ENCODE data around the gene GSTCD.
A peak's percentile ranks its signal among the peaks of the same experiment; 100 is the strongest.

GSTCD gene

GRCh38 chr4:105875233-105875632, 166.6 kb downstream of the GSTCD start:
- H3K4me1 ChIP-seq (ENCODE audit: control insufficient read depth, insufficient read depth, low read length): no peaks in the 10 kb centered on the region
- H3K9me3 ChIP-seq (ENCODE audit: control insufficient read depth in 2 of 2, low read length in 2 of 2): no peaks in the 10 kb centered on the region
- H3K27ac ChIP-seq (ENCODE audit: low read length): no peak overlapping the region
- H3K4me3 ChIP-seq (ENCODE audit: low read length in 2 of 2): no peak overlapping the region
- no peaks in the 10 kb centered on the region for H3K27me3 ChIP-seq (ENCODE audit: control insufficient read depth in 1 of 2, insufficient read depth in 2 of 2, low read length in 2 of 2)
- no peak overlapping the region for H3K9ac ChIP-seq (ENCODE audit: low read length in 2 of 2)
- no peaks in the 10 kb centered on the region for H3K36me3 ChIP-seq (ENCODE audit: control insufficient read depth in 2 of 2, insufficient read depth in 2 of 2, low read length in 2 of 2)

DNA sequence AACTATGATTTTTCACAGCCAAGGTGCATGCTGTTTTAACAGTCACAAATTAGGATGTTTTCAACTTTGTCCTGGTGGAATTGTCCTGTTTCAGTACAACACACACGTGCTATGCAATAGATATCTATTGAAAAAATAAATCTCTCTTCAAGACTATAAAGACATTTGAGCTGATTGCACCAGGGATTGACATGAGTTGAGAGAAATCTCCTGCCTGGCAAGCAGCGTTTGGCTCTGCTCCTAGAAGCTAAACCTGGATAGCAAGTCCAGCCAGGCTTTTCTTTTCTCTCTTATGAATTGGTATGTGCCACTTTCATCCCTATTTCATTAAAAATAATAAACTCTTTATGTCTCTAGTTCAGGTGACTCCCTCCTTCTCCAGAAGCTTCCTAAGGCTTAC, 170.1 kb downstream of the GSTCD start:
- Histone ChIP-seq H3K27me3 (ENCODE audit: control insufficient read depth in 1 of 2, insufficient read depth in 2 of 2, low read length in 2 of 2) (no peaks in the 10 kb centered on the region), H3K36me3 (ENCODE audit: control insufficient read depth in 2 of 2, insufficient read depth in 2 of 2, low read length in 2 of 2) (no peaks in the 10 kb centered on the region), H3K9me3 (ENCODE audit: control insufficient read depth in 2 of 2, low read length in 2 of 2) (no peaks in the 10 kb centered on the region), H3K9ac (ENCODE audit: low read length in 2 of 2) (no peak overlapping the region), H3K27ac (ENCODE audit: low read length) (no peak overlapping the region), H3K4me3 (ENCODE audit: low read length in 2 of 2) (no peak overlapping the region), H3K4me1 (ENCODE audit: control insufficient read depth, insufficient read depth, low read length) (no peaks in the 10 kb centered on the region)

GRCh38 chr4:105887508-105887907, 178.9 kb downstream of the GSTCD start:
- peaks cover 0 to 3% of the 10 kb centered on the region in 2 donors for H3K27me3 ChIP-seq (ENCODE audit: control insufficient read depth in 1 of 2, insufficient read depth in 2 of 2, low read length in 2 of 2)
- no peaks in the 10 kb centered on the region for H3K36me3 ChIP-seq (ENCODE audit: control insufficient read depth in 2 of 2, insufficient read depth in 2 of 2, low read length in 2 of 2)
- no peak overlapping the region for H3K4me3 ChIP-seq (ENCODE audit: low read length in 2 of 2)
- no peak overlapping the region for H3K9ac ChIP-seq (ENCODE audit: low read length in 2 of 2)
- H3K27ac ChIP-seq (ENCODE audit: low read length): no peak overlapping the region
- H3K4me1 ChIP-seq (ENCODE audit: control insufficient read depth, insufficient read depth, low read length): no peaks in the 10 kb centered on the region
- no peaks in the 10 kb centered on the region for H3K9me3 ChIP-seq (ENCODE audit: control insufficient read depth in 2 of 2, low read length in 2 of 2)

DNA sequence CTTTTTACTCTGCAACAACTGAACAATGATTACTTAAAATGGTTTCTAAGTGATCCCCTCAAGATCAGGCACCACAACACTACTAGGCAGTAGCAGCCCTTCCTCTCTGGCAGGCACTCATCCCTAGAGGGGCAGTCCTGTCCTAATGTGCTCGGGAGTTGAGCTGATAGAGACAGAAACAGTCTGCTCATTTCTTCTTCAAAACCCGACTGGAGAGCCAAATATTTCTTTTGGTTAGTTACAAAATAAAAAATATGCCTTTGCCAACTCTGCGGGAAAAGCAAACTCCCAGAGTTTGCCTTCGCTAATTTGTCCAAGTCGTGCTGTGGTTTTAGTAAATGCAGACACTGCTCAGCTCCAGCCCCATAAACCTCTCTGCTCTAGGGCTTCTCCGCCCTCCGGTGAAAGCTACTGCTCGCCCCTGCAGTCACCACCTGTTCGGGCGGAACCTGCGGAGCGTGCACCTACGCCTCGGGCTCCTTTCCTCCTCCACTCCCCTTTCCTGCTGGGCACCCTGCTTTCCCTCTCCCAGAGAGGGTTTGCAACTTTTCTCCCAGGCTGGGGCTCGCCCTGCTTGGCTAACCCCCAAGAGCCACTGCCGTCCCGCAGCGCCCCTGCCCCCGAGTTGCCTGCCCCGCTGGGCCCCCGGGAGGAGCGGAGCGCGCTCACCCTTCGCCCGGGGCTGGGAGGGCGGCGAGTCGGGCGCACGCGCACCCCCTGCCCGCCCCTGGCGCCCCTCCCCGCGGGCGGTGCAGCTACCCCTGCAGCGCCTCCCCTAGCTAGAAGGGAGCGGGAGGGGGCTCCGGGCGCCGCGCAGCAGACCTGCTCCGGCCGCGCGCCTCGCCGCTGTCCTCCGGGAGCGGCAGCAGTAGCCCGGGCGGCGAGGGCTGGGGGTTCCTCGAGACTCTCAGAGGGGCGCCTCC, 186.3 kb downstream of the GSTCD start, which contains the start of gene NPNT:
NPNT (plus strand) TSS at position 812 of the 923 bp plus-strand sequence. CDS start 182 bp downstream, outside the sequence.
- no peaks in the 10 kb centered on the region for H3K36me3 ChIP-seq (ENCODE audit: control insufficient read depth in 2 of 2, insufficient read depth in 2 of 2, low read length in 2 of 2)
- peaks cover 10% of the 10 kb centered on the region for H3K4me1 ChIP-seq (ENCODE audit: control insufficient read depth, insufficient read depth, low read length)
- no peak within 1 kb of the TSS for H3K27ac ChIP-seq (ENCODE audit: low read length)
- no peaks in the 10 kb centered on the region for H3K9me3 ChIP-seq (ENCODE audit: control insufficient read depth in 2 of 2, low read length in 2 of 2)
- no peak within 1 kb of the TSS for H3K9ac ChIP-seq (ENCODE audit: low read length in 2 of 2)
- peaks cover 10 to 18% of the 10 kb centered on the region in 2 donors for H3K27me3 ChIP-seq (ENCODE audit: control insufficient read depth in 1 of 2, insufficient read depth in 2 of 2, low read length in 2 of 2)
- H3K4me3 ChIP-seq (ENCODE audit: low read length in 2 of 2): peak within 1 kb of the TSS; percentile 54 to 75

DNA sequence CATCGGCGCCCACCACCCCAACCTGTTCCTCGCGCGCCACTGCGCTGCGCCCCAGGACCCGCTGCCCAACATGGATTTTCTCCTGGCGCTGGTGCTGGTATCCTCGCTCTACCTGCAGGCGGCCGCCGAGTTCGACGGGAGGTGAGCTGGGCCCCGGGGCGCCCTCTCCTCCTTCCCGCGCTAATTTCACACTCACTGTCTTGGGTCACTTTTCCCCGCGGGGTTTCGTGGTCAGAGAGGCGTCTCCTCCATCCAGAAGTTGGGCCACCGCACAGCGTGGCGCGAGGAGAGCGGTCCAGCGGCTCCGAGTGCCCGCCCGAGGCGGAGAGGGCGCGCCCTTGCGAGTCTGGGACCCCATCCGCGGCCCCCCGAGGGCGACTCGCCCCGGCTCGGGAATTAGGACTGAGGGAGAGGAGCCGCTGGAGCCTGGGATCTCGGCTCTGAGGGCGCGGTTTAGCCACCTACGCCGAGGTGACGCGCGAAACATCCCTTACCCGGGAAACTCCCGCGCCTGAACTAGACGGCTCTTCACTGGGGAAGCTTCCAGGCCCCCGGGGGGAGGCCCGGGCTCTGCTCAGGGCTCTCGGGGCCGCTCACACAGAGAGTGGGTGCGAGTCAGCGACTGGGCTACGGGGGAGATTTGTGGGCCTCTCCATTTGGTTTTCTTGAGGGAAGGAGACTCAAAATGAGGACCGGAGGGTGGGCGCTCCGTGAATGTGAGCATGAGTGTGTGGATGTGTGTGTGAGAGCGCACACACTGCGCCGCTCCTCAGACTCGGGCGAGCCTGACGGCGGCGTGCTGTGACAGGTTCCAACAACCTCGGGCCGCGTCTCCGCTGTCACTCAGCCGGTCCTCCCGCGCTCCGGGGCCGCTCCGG, 187.2 kb downstream of the GSTCD start:
- peaks cover 10% of the 10 kb centered on the region for H3K4me1 ChIP-seq (ENCODE audit: control insufficient read depth, insufficient read depth, low read length)
- H3K4me3 ChIP-seq (ENCODE audit: low read length in 2 of 2): peak overlapping the region; percentile 54 to 75
- no peaks in the 10 kb centered on the region for H3K36me3 ChIP-seq (ENCODE audit: control insufficient read depth in 2 of 2, insufficient read depth in 2 of 2, low read length in 2 of 2)
- no peak overlapping the region for H3K9ac ChIP-seq (ENCODE audit: low read length in 2 of 2)
- H3K27ac ChIP-seq (ENCODE audit: low read length): no peak overlapping the region
- peaks cover 10 to 18% of the 10 kb centered on the region in 2 donors for H3K27me3 ChIP-seq (ENCODE audit: control insufficient read depth in 1 of 2, insufficient read depth in 2 of 2, low read length in 2 of 2)
- H3K9me3 ChIP-seq (ENCODE audit: control insufficient read depth in 2 of 2, low read length in 2 of 2): no peaks in the 10 kb centered on the region

GRCh38 chr4:105896461-105896942, 187.9 kb downstream of the GSTCD start:
- Histone ChIP-seq H3K27ac (ENCODE audit: low read length) (no peak overlapping the region), H3K4me3 (ENCODE audit: low read length in 2 of 2) (peak overlapping the region; percentile 54 to 75), H3K27me3 (ENCODE audit: control insufficient read depth in 1 of 2, insufficient read depth in 2 of 2, low read length in 2 of 2) (peaks cover 10 to 18% of the 10 kb centered on the region in 2 donors), H3K9ac (ENCODE audit: low read length in 2 of 2) (no peak overlapping the region), H3K36me3 (ENCODE audit: control insufficient read depth in 2 of 2, insufficient read depth in 2 of 2, low read length in 2 of 2) (no peaks in the 10 kb centered on the region), H3K9me3 (ENCODE audit: control insufficient read depth in 2 of 2, low read length in 2 of 2) (no peaks in the 10 kb centered on the region), H3K4me1 (ENCODE audit: control insufficient read depth, insufficient read depth, low read length) (peaks cover 10% of the 10 kb centered on the region)

Data from stomach smooth muscle (tissue), 2 donors.